ENCODE data around the gene ETV5. TPM values are rescaled to one million over a fixed set of nuclear protein-coding genes. Genes with fewer than 3 reads are reported as not detected.

Gene ETV5
- polyA plus RNA-seq, 1 of the 3 experiments (the other 2 are of a cell fraction) = 20.9 TPM

GRCh38 chr3:186123012-186123411 is 14.1 kb upstream of the ETV5 start:
- no peak for DNase-seq
- Histone ChIP-seq H3K9me3 (no peaks in the 10 kb centered on the region), H3K4me1 (ENCODE audit: control insufficient read depth in 1 of 2, insufficient read depth in 2 of 2, low read depth in 1 of 2, low read length in 1 of 2) (no peaks in the 10 kb centered on the region; a peak in 1 of 4 replicates), H3K9me2 (no peaks in the 10 kb centered on the region), H3K27ac (ENCODE audit: low read depth in 2 of 2, low read length in 1 of 2) (no peak overlapping the region), H3K79me2 (ENCODE audit: insufficient read depth) (no peaks in the 10 kb centered on the region), H3K4me3 (ENCODE audit: low read depth in 2 of 2, low read length in 1 of 2) (no peak overlapping the region), H4K20me1 (ENCODE audit: insufficient read depth) (no peaks in the 10 kb centered on the region), H2AFZ (ENCODE audit: low read depth) (no peak overlapping the region), H3K9ac (no peak overlapping the region), H3K36me3 (replicated peaks in 1 of 2; ENCODE audit: control insufficient read depth in 1 of 2, insufficient read depth in 2 of 2, low read length in 1 of 2) (no peaks in the 10 kb centered on the region), H3K4me2 (no peak overlapping the region), H3K27me3 (ENCODE audit: insufficient read depth) (no peaks in the 10 kb centered on the region), H3F3A (replicated peaks; ENCODE audit: insufficient read depth) (no peaks in the 10 kb centered on the region)
- CTCF ChIA-PET = interaction anchor here (1.1 kb wide), 1 partner anchor 16 kb away, joined by 3 read pairs; no protein-coding TSS in a partner anchor
- WGBS (ENCODE audit: low lambda C conversion rate) = 48% methylated on average over 5 of the region's 5 CpGs
- TF ChIP-seq GATA2 (CRISPR knock-in tag; IDR thresholded peaks at IDR 0.05) (no peak), POLR2AphosphoS5 (IDR thresholded peaks at IDR 0.05; ENCODE audit: low read depth, low read length) (no peak), RFX5 (IDR thresholded peaks at IDR 0.05; ENCODE audit: low read length) (no peak), PBX3 (IDR thresholded peaks at IDR 0.05) (no peak), MAX (IDR thresholded peaks at IDR 0.05; ENCODE audit: low read depth) (no peak), ZBTB33 (IDR thresholded peaks at IDR 0.05; ENCODE audit: borderline replicate concordance, low read depth) (no peak), SIN3A (IDR thresholded peaks at IDR 0.05; ENCODE audit: borderline replicate concordance, low read depth, low read length) (no peak), FOSL2 (IDR thresholded peaks at IDR 0.05; ENCODE audit: borderline replicate concordance, low read depth) (no peak), JUND (IDR thresholded peaks at IDR 0.05) (no peak), IRF3 (IDR thresholded peaks at IDR 0.05; ENCODE audit: low read depth, low read length) (no peak), NFIC (IDR thresholded peaks at IDR 0.05; ENCODE audit: borderline replicate concordance) (no peak), USF1 (IDR thresholded peaks at IDR 0.05; ENCODE audit: borderline replicate concordance, low read depth) (no peak)
- POLR2A ChIA-PET = no interaction called here

- no peaks in the 10 kb centered on the region for H3K36me3 ChIP-seq (replicated peaks in 1 of 2; ENCODE audit: control insufficient read depth in 1 of 2, insufficient read depth in 2 of 2, low read length in 1 of 2)
- H3K9me2 ChIP-seq = no peaks in the 10 kb centered on the region
- CTCF ChIA-PET = interaction anchor here (0.9 kb wide), 1 partner anchor 12 kb away, joined by 3 read pairs; no protein-coding TSS in a partner anchor
- no peaks in the 10 kb centered on the region for H3K79me2 ChIP-seq (ENCODE audit: insufficient read depth)
- H3K4me3 ChIP-seq (ENCODE audit: low read depth in 2 of 2, low read length in 1 of 2) = no peak overlapping the region
- no peaks in the 10 kb centered on the region; the same call in 1 of the 2 replicates for H3K27me3 ChIP-seq (ENCODE audit: insufficient read depth)
- no peak for DNase-seq
- POLR2A ChIA-PET = interaction anchor here (0.6 kb wide), 1 partner anchor 22 kb away, joined by 3 read pairs; no protein-coding TSS in a partner anchor
- H2AFZ ChIP-seq (ENCODE audit: low read depth) = no peak overlapping the region
- 42% methylated on average over 2 of the region's 2 CpGs for WGBS (ENCODE audit: low lambda C conversion rate)
- no peak overlapping the region for H3K27ac ChIP-seq (ENCODE audit: low read depth in 2 of 2, low read length in 1 of 2)
- no peak overlapping the region for H3K4me2 ChIP-seq
- no peaks in the 10 kb centered on the region for H3F3A ChIP-seq (replicated peaks; ENCODE audit: insufficient read depth)
- H3K4me1 ChIP-seq (ENCODE audit: control insufficient read depth in 1 of 2, insufficient read depth in 2 of 2, low read depth in 1 of 2, low read length in 1 of 2) = no peaks in the 10 kb centered on the region; a peak in 1 of 4 replicates
- H3K9me3 ChIP-seq = no peaks in the 10 kb centered on the region
- H3K9ac ChIP-seq = no peak overlapping the region
- TF ChIP-seq JUND (IDR thresholded peaks at IDR 0.05) (no peak), MEF2A (IDR thresholded peaks at IDR 0.05; ENCODE audit: borderline replicate concordance, low read depth) (no peak), TEAD4 (IDR thresholded peaks at IDR 0.05; ENCODE audit: borderline replicate concordance, insufficient read depth) (no peak), RCOR1 (IDR thresholded peaks at IDR 0.05; ENCODE audit: low read length) (no peak), MXI1 (IDR thresholded peaks at IDR 0.05; ENCODE audit: low read depth, low read length) (no peak), NRF1 (IDR thresholded peaks at IDR 0.05; ENCODE audit: low read depth, low read length) (no peak), SIN3A (IDR thresholded peaks at IDR 0.05; ENCODE audit: borderline replicate concordance, low read depth, low read length) (no peak), GABPA (IDR thresholded peaks at IDR 0.05; ENCODE audit: low read depth) (no peak)
- H4K20me1 ChIP-seq (ENCODE audit: insufficient read depth) = no peaks in the 10 kb centered on the region
These were observed 13.1 kb upstream of the ETV5 start for GRCh38 chr3:186121968-186122367.
